H1 (cell line): Measurements from ENCODE around the gene UGGT2. TPM values are rescaled to one million over a fixed set of nuclear protein-coding genes. Genes with fewer than 3 reads are reported as not detected.
A peak's percentile ranks its signal among the peaks of the same experiment; 100 is the strongest.

Source experiments
- CTCF ChIA-PET: fragments of 300-600 bp; sonication (Branson Sonifier 250); formaldehyde crosslinking; loops from one replicate; lab custom pipeline; 2021; ENCODE audit not compliant: partially characterized antibody; lab: Charles Lee
- POLR2A ChIA-PET: fragments of 300-600 bp; sonication (Branson Sonifier 250); formaldehyde crosslinking; loops from one replicate; lab custom pipeline; 2021; ENCODE audit warnings: inconsistent platforms; ENCODE audit not compliant: partially characterized antibody; lab: Charles Lee
- DNase-seq, 2 experiments: peaks; one replicate each; pipeline versions ENCODE4 v3.0.0 to v3.0.0-alpha.2; 2010 to 2022; ENCODE audit warnings: low spot score in 2 of 2, low read depth in 1 of 2, mixed read lengths in 1 of 2
- FAIRE-seq: peaks from 2 replicates; lab custom pipeline; 2011; peaks lifted over from hg19 to GRCh38; lab: Jason Lieb, UNC
- H2AFZ ChIP-seq: 2 replicates; pipeline ENCODE4 v1.8.1; 2012; ENCODE audit warnings: low read length, inconsistent platforms
- H2AK5ac ChIP-seq: 2 replicates; pipeline ENCODE4 v1.6.1; 2013; ENCODE audit warnings: low read depth, low read length
- H2BK120ac ChIP-seq: replicated peaks from 2 replicates; pipeline ENCODE3; 2013; ENCODE audit warnings: low read depth, low read length, inconsistent platforms
- H2BK12ac ChIP-seq: 2 replicates; pipeline ENCODE4 v1.6.1; 2013; ENCODE audit warnings: low read depth, low read length
- H2BK15ac ChIP-seq: 2 replicates; pipeline ENCODE4 v1.6.1; 2013; ENCODE audit warnings: low read length
- H2BK20ac ChIP-seq: 2 replicates; pipeline ENCODE4 v1.6.1; 2013; ENCODE audit warnings: low read length
- H2BK5ac ChIP-seq: 2 replicates; pipeline ENCODE4 v1.6.1; 2013; ENCODE audit warnings: low read depth, low read length
- H3K14ac ChIP-seq: 2 replicates; pipeline ENCODE4 v1.6.1; 2013; ENCODE audit warnings: inconsistent platforms; ENCODE audit not compliant: insufficient read length
- H3K18ac ChIP-seq: 2 replicates; pipeline ENCODE4 v1.6.1; 2013; ENCODE audit warnings: low read length; ENCODE audit errors: extremely low read depth
- H3K23ac ChIP-seq: 2 replicates; pipeline ENCODE4 v1.6.1; 2013; ENCODE audit warnings: inconsistent platforms; ENCODE audit not compliant: insufficient read length
- H3K23me2 ChIP-seq: 2 replicates; pipeline ENCODE4 v1.6.1; 2013; ENCODE audit warnings: low read depth, low read length
- H3K27ac ChIP-seq: 2 replicates; pipeline ENCODE4 v1.6.1; 2011; ENCODE audit warnings: low read depth, low read length, inconsistent platforms
- H3K27me3 ChIP-seq, 4 experiments: replicated peaks in 1 of 4; 1 replicate in 1 of 4; 2 replicates in 3 of 4; pipeline versions ENCODE4 v1.6.1 to v1.8.1; 2011 to 2013; ENCODE audit warnings: low read length in 3 of 4, mild to moderate bottlenecking in 3 of 4, inconsistent platforms in 2 of 4, mixed read lengths in 2 of 4, moderate library complexity in 1 of 4; ENCODE audit not compliant: control insufficient read depth in 3 of 4, insufficient read depth in 3 of 4; ENCODE audit errors: extremely low read depth in 1 of 4
- H3K36me3 ChIP-seq, 4 experiments: 2 replicates each; pipeline versions ENCODE4 v1.6.1 to v1.8.1; 2011 to 2013; ENCODE audit warnings: mild to moderate bottlenecking in 4 of 4, low read length in 3 of 4, moderate library complexity in 2 of 4, control low read depth in 1 of 4, inconsistent platforms in 1 of 4; ENCODE audit not compliant: insufficient read depth in 4 of 4, control insufficient read depth in 2 of 4
- H3K4ac ChIP-seq: replicated peaks from 2 replicates; pipeline ENCODE3; 2013; ENCODE audit warnings: low read length, low read depth, mixed read lengths, inconsistent platforms; ENCODE audit not compliant: insufficient read length
- H3K4me1 ChIP-seq, 4 experiments: replicated peaks in 1 of 4; 1 replicate in 1 of 4; 2 replicates in 3 of 4; pipeline versions ENCODE4 v1.6.1 to v1.8.1; 2011 to 2013; ENCODE audit warnings: low read length in 3 of 4, inconsistent platforms in 2 of 4, mixed read lengths in 1 of 4; ENCODE audit not compliant: insufficient read depth in 4 of 4, control insufficient read depth in 3 of 4
- H3K4me2 ChIP-seq, 2 experiments: 2 replicates each; pipeline versions ENCODE4 v1.6.1 to v1.8.1; 2011 to 2013; ENCODE audit warnings: low read depth in 2 of 2, low read length in 2 of 2, control low read depth in 1 of 2, inconsistent platforms in 1 of 2, mild to moderate bottlenecking in 1 of 2; ENCODE audit not compliant: insufficient read depth in 1 of 2
- H3K4me3 ChIP-seq, 4 experiments: fragments of 200-600, 300-600 bp in 1 of 4; sonication (generic), shearing (Covaris generic), sonication (Bioruptor Twin) in 1 of 4; 2 replicates each; pipeline versions ENCODE4 v1.5.1 to v1.8.1; 2011 to 2016; ENCODE audit warnings: low read length in 4 of 4, low read depth in 3 of 4, control low read depth in 2 of 4, inconsistent platforms in 2 of 4, mild to moderate bottlenecking in 2 of 4, mixed read lengths in 1 of 4, moderate library complexity in 1 of 4; ENCODE audit not compliant: insufficient read depth in 2 of 4; ENCODE audit errors: extremely low read depth in 1 of 4
- H3K56ac ChIP-seq: replicated peaks from 2 replicates; pipeline ENCODE3; 2013; ENCODE audit warnings: low read depth, mild to moderate bottlenecking, mixed read lengths, low read length, inconsistent platforms; ENCODE audit not compliant: insufficient read length
- H3K79me1 ChIP-seq: 2 replicates; pipeline ENCODE4 v1.6.1; 2013; ENCODE audit warnings: low read depth, low read length, control low read depth
- H3K79me2 ChIP-seq, 2 experiments: 2 replicates each; pipeline versions ENCODE4 v1.6.1 to v1.8.1; 2012 to 2013; ENCODE audit warnings: low read length in 2 of 2, mild to moderate bottlenecking in 2 of 2, inconsistent platforms in 1 of 2; ENCODE audit not compliant: insufficient read depth in 2 of 2, control insufficient read depth in 1 of 2
- H3K9ac ChIP-seq, 4 experiments: replicated peaks in 1 of 4; 1 replicate in 1 of 4; 2 replicates in 3 of 4; pipeline versions ENCODE4 v1.6.1 to v1.8.1; 2011 to 2013; ENCODE audit warnings: low read depth in 3 of 4, low read length in 3 of 4, control low read depth in 2 of 4, mild to moderate bottlenecking in 2 of 4, moderate library complexity in 2 of 4, inconsistent platforms in 1 of 4; ENCODE audit errors: extremely low read depth in 1 of 4
- H3K9me3 ChIP-seq, 2 experiments: 2 replicates each; pipeline versions ENCODE4 v1.6.1 to v1.8.1; 2012 to 2013; ENCODE audit warnings: mild to moderate bottlenecking in 2 of 2, moderate library complexity in 2 of 2, control low read depth in 1 of 2, inconsistent platforms in 1 of 2, low read depth in 1 of 2, low read length in 1 of 2, mixed read lengths in 1 of 2; ENCODE audit not compliant: insufficient read depth in 2 of 2
- H4K20me1 ChIP-seq, 2 experiments: replicated peaks in 1 of 2; 2 replicates each; pipeline versions ENCODE3 to v1.8.1; 2011 to 2013; ENCODE audit warnings: inconsistent platforms in 2 of 2, low read length in 2 of 2, mild to moderate bottlenecking in 1 of 2; ENCODE audit not compliant: insufficient read depth in 2 of 2, control insufficient read depth in 1 of 2
- H4K5ac ChIP-seq: 2 replicates; pipeline ENCODE4 v1.6.1; 2013; ENCODE audit warnings: low read length, low read depth, mixed read lengths, inconsistent platforms; ENCODE audit not compliant: insufficient read length
- H4K8ac ChIP-seq: 2 replicates; pipeline ENCODE4 v1.8.0; 2013; ENCODE audit warnings: mild to moderate bottlenecking, moderate library complexity, low read length, inconsistent platforms; ENCODE audit not compliant: insufficient read depth; ENCODE audit errors: extremely low read depth
- H4K91ac ChIP-seq: replicated peaks from 2 replicates; pipeline ENCODE3; 2013; ENCODE audit warnings: low read length, mixed read lengths, inconsistent platforms; ENCODE audit not compliant: insufficient read length
- E2F6 ChIP-seq: IDR thresholded peaks from 2 replicates; pipeline ENCODE4 v1.6.1; 2012; ENCODE audit warnings: inconsistent platforms
- RBBP5 ChIP-seq: IDR thresholded peaks from 2 replicates; pipeline ENCODE4 v1.7.1; 2012; ENCODE audit warnings: low read depth, mild to moderate bottlenecking, inconsistent platforms, low read length, moderate library complexity, borderline replicate concordance
- RNF2 ChIP-seq: fragments of 200-900, 300-1000 bp; sonication (generic); IDR thresholded peaks from 2 replicates; pipeline ENCODE4 v1.7.1; 2016; ENCODE audit warnings: borderline replicate concordance, low read depth, mild to moderate bottlenecking, antibody characterized with exemption, low read length; ENCODE audit not compliant: poor library complexity, severe bottlenecking; ENCODE audit errors: missing control alignments
- polyA plus RNA-seq, 7 experiments: library from polyadenylated mRNA; depleted of rRNA in 3 of 7; stranded (reverse) in 5 of 7; unstranded in 2 of 7; fragments of >200 nt in 5 of 7; fragments of 200-250 nt in 2 of 7; gene quantifications; 1 replicate in 5 of 7; 2 replicates in 1 of 7; 4 replicates in 1 of 7; pipeline versions ENCODE4 v1.2.1 to v1.2.3, GENCODE V29; 2011 to 2013; ENCODE audit warnings: missing spikeins in 2 of 7, mixed read lengths in 2 of 7
- total RNA-seq: library from RNA; stranded (reverse); fragmentation: NEBNext Ultra II Directional; extraction: Animal tissue kit (Norgen Biotek cat#: 25700); gene quantifications from 2 replicates; pipeline ENCODE4 v1.2.1, GENCODE V29; 2021

UGGT2 gene
- total and polyA plus RNA-seq, 2 of the 8 experiments (the other 6 are each of a cell fraction or from before 2014, with no cell fraction given): 5.9 to 25.1 TPM

- POLR2A ChIA-PET: interaction anchor here (1.3 kb wide), 1 partner anchor 53 kb away, joined by 5 read pairs; the partner anchor contains the start of gene UGGT2
- H3K27me3 ChIP-seq: no peaks in the 10 kb centered on the region
These were observed 53.1 kb downstream of the UGGT2 start for GRCh38 chr13:96000069-96000468.

More at GRCh38 chr13:96000069-96000468, 53.1 kb downstream of the UGGT2 start:
- Histone ChIP-seq H2AK5ac (no peak overlapping the region), H4K8ac (no peak overlapping the region), H3K4ac (no peak overlapping the region), H3K4me3 (peak overlapping the region in 1 of 4 experiments; percentile 43; a peak in 2 of 8 replicates), H3K9ac (no peak overlapping the region), H3K23ac (no peak overlapping the region), H3K9me3 (no peaks in the 10 kb centered on the region), H2BK5ac (no peak overlapping the region), H2BK120ac (no peak overlapping the region), H3K4me2 (peak overlapping the region; percentile 25 to 60; a peak in 3 of 4 replicates), H3K27ac (peak overlapping the region; percentile 54), H3K79me1 (no peaks in the 10 kb centered on the region), H3K56ac (no peak overlapping the region), H2BK20ac (no peak overlapping the region), H2AFZ (no peak overlapping the region), H3K18ac (no peak overlapping the region), H2BK15ac (no peak overlapping the region), H4K5ac (peak overlapping the region; percentile 89), H4K20me1 (no peaks in the 10 kb centered on the region), H3K4me1 (peaks cover 2 to 12% (median 7%) of the 10 kb centered on the region in 4 experiments; a peak in 4 of 7 replicates), H3K36me3 (peaks cover 0 to 3% (median 0%) of the 10 kb centered on the region in 4 experiments; a peak in 1 of 8 replicates), H3K79me2 (no peaks in the 10 kb centered on the region), H4K91ac (no peak overlapping the region), H3K23me2 (peaks cover 1% of the 10 kb centered on the region; the same call in 1 of the 2 replicates), H2BK12ac (no peak overlapping the region), H3K14ac (no peak overlapping the region)
- TF ChIP-seq RBBP5 (no peak), E2F6 (peak; percentile 59; the same call in 1 of the 2 replicates), RNF2 (no peak)
- DNase-seq (no peak), FAIRE-seq (peak; percentile 19)
- CTCF ChIA-PET: interaction anchor here (1.0 kb wide), 1 partner anchor 18 kb away, joined by 6 read pairs; no protein-coding TSS in a partner anchor
